Gastrocnemius medialis (tissue), 4 donors: ENCODE measurements around the gene OR7D2.

Experiments used
- CTCF ChIP-seq, 5 experiments: fragments of 450-650 bp in 3 of 5; fragments of 200-600 bp in 2 of 5; sonication (generic) in 2 of 5; IDR thresholded peaks in 4 of 5; conservative IDR thresholded peaks in 1 of 5; 1 replicate in 4 of 5; 2 replicates in 1 of 5; pipeline ENCODE4 v1.5.1; 2016 to 2019; ENCODE audit warnings: antibody characterized with exemption in 5 of 5, mild to moderate bottlenecking in 3 of 5, moderate library complexity in 3 of 5
- POLR2A ChIP-seq, 2 donors: fragments of 450-650 bp; IDR thresholded peaks; one replicate each; pipeline ENCODE4 v1.6.1; 2017; ENCODE audit warnings: antibody characterized with exemption in 2 of 2, mild to moderate bottlenecking in 2 of 2, moderate library complexity in 2 of 2

GRCh38 chr19:9151367-9151766 lies 27.4 kb upstream of the OR7D2 start:
- TF ChIP-seq CTCF (IDR thresholded peaks at IDR 0.05 in 4 of 5, conservative IDR thresholded peaks at IDR 0.05 in 1 of 5) = no peak
- TF ChIP-seq POLR2A (IDR thresholded peaks at IDR 0.05) = no peak
